SU-DHL-6 (cell line): ENCODE results near the gene CCDC28B.

Experiments used
- EZH2phosphoT487 ChIP-seq: fragments of 200-600 bp; sonication (generic), shearing (Covaris generic); conservative IDR thresholded peaks from 2 replicates; pipeline ENCODE4 v1.6.1; 2018; ENCODE audit warnings: mild to moderate bottlenecking, antibody characterized with exemption, low read length, moderate library complexity, mixed read lengths
- TF ChIP-seq, protein P1 (sequence below): fragments of 200-600 bp; sonication (generic); IDR thresholded peaks from one replicate; pipeline ENCODE4 v1.5.1; 2017; ENCODE audit warnings: antibody characterized with exemption, mild to moderate bottlenecking, low read length, moderate library complexity; ENCODE audit not compliant: insufficient read depth, poor library complexity, severe bottlenecking

DNA sequence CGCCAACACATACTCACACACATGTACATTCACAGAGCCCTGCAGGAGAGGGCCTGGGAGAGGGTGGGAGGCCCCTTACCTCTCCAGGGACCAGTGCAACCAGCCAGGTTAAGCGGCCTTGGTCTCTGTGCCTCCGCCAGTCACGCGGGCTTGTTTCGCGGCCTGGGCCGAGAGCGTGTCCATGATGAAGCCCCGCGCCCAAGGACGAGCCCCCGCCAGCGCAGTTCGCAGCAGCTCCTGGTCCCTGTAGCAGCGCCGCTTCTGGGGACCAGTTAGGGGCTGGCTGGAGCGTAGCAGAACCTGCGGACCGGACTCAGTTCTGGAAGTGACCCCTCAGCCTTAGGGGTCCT lies 39.4 kb downstream of the CCDC28B start:
- TF ChIP-seq, protein P1, sequence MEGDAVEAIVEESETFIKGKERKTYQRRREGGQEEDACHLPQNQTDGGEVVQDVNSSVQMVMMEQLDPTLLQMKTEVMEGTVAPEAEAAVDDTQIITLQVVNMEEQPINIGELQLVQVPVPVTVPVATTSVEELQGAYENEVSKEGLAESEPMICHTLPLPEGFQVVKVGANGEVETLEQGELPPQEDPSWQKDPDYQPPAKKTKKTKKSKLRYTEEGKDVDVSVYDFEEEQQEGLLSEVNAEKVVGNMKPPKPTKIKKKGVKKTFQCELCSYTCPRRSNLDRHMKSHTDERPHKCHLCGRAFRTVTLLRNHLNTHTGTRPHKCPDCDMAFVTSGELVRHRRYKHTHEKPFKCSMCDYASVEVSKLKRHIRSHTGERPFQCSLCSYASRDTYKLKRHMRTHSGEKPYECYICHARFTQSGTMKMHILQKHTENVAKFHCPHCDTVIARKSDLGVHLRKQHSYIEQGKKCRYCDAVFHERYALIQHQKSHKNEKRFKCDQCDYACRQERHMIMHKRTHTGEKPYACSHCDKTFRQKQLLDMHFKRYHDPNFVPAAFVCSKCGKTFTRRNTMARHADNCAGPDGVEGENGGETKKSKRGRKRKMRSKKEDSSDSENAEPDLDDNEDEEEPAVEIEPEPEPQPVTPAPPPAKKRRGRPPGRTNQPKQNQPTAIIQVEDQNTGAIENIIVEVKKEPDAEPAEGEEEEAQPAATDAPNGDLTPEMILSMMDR: no peak
- no peak for TF ChIP-seq EZH2phosphoT487
